Activated naive CD8-positive, alpha-beta T cell treated with anti-CD3 and anti-CD28 coated beads, Interleukin-2, amount 50 U/mL, for 24 hours (primary cell): ENCODE data around the gene GRIK1.

Experiments used
- ATAC-seq: fragments of 150-1000 bp; cut with Tn5 transposase; one replicate; pipeline ENCODE4 v1.10.0; 2021
- DNase-seq: peaks from one replicate; pipeline ENCODE4 v3.0.0; 2021
- H3K27ac Mint-ChIP-seq: one replicate; pipeline ENCODE4 v1.8.0; 2021; ENCODE audit warnings: mild to moderate bottlenecking, mixed read lengths
- H3K27me3 Mint-ChIP-seq: one replicate; pipeline ENCODE4 v1.8.0; 2021; ENCODE audit warnings: mixed read lengths
- H3K36me3 Mint-ChIP-seq: one replicate; pipeline ENCODE4 v1.8.0; 2021; ENCODE audit warnings: low read depth, mixed read lengths
- H3K4me1 Mint-ChIP-seq: one replicate; pipeline ENCODE4 v1.8.0; 2021; ENCODE audit warnings: mixed read lengths
- H3K4me3 Mint-ChIP-seq: one replicate; pipeline ENCODE4 v1.8.0; 2021; ENCODE audit warnings: mild to moderate bottlenecking, moderate library complexity, mixed read lengths
- H3K9me3 Mint-ChIP-seq: one replicate; pipeline ENCODE4 v1.8.0; 2021; ENCODE audit warnings: mixed read lengths

The GRIK1 gene

DNA sequence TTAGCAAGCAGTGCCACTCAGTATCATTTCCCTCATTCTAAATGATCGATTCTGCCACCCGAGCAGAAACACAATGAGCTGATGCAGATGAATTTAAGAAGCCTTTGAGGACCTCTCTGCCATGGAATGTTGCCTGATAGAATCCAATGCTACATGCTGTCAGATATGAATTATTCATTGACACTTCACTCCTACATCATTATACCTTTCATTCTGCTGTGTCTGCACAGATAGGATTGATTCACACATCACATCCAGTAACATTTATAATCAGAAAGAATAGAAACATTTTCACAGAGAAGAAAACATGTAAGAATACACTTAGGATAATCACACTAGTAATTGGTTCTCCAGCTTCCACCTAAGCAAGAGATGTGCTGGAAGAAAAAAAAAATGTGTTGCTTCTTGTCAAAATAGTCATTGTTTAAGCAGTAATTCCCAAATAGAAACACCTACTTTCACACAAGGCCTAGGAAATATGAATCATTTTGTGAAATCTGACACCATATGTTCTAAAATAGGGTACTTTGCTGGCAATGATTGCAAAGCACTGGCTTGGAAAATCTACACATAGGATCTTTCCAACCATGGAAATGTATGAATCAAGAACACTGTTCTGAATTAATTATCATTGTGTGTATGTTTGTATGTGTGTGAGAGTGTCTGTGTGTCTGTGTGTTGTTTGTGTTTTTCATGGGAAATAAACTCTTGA lies 110.1 kb downstream of the GRIK1 start:
- peaks cover 12% of the 10 kb centered on the region for H3K9me3 Mint-ChIP-seq
- no peak for ATAC-seq
- no peak for DNase-seq
- H3K27ac Mint-ChIP-seq = no peak overlapping the region
- H3K4me3 Mint-ChIP-seq = no peak overlapping the region
- no peaks in the 10 kb centered on the region for H3K36me3 Mint-ChIP-seq
- H3K27me3 Mint-ChIP-seq = no peaks in the 10 kb centered on the region
- no peaks in the 10 kb centered on the region for H3K4me1 Mint-ChIP-seq

DNA sequence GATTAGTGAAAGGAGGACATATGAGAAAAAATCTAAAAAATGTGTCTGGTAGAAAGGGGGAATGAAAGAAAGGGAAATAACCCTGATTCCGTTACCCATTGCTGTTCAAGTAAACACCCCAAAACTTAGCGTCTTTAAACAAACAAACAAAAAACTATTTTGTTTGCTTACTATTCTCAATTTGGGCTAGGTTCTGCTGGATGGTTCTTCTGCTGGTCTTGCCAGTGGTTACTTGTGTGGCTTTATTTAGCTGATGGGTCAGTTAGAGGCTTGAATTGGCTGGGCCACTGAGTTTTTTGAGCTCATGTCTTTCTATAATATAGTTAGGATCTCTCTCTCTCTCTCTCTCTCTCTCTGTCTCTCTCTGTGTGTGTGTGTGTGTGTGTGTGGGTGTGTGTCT lies 112.1 kb downstream of the GRIK1 start:
- H3K9me3 Mint-ChIP-seq = peaks cover 5% of the 10 kb centered on the region
- peaks cover 2% of the 10 kb centered on the region for H3K27me3 Mint-ChIP-seq
- no peaks in the 10 kb centered on the region for H3K4me1 Mint-ChIP-seq

DNA sequence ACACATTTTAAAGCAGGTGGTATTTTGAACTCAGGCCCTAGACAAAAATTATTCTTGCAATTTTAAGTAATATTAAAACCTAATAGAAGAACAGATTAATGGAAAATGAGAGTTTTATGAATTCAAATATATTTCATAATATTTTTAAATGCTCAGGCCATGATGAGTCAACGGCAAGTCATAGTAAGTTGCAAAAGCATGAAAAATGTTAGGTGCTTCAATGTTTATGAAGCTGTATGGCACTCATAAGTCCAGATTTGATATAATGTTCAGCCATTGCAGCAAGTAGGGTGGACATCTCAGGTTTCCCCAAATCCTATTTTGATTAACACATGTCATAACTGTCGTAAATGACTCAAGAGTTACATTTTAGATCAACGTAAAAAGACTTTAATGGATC lies 112.6 kb downstream of the GRIK1 start:
- H3K27me3 Mint-ChIP-seq = peaks cover 2% of the 10 kb centered on the region
- DNase-seq (no peak), ATAC-seq (no peak)
- H3K4me3 Mint-ChIP-seq = no peak overlapping the region
- H3K27ac Mint-ChIP-seq = no peak overlapping the region
- H3K36me3 Mint-ChIP-seq = no peaks in the 10 kb centered on the region
- peaks cover 4% of the 10 kb centered on the region for H3K9me3 Mint-ChIP-seq
- no peaks in the 10 kb centered on the region for H3K4me1 Mint-ChIP-seq

More for the DNA sequence above, 112.1 kb downstream of the GRIK1 start:
- ATAC-seq (no peak), DNase-seq (no peak)
- Mint-ChIP-seq H3K4me3 (no peak overlapping the region), H3K36me3 (no peaks in the 10 kb centered on the region), H3K27ac (no peak overlapping the region)

DNA sequence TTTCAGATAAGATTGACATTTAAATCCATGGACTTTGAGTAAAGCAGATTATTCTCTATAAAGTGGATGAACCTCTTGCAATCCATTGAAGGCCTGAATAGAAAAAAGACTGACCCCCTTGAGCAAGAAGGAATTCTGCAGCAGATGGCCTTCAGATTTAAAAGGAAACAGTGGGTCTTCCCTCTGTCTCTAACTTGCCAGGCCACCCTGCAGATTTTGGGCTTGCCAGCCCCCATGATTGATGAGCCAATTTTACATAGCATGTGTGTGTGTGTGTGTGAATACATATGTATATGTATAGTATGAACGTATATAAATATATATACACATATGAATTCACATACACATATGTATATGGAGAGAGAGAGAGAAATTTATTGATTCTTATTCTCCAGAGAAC lies 113.4 kb downstream of the GRIK1 start:
- Mint-ChIP-seq H3K4me3 (no peak overlapping the region), H3K9me3 (peaks cover 4% of the 10 kb centered on the region), H3K27ac (no peak overlapping the region), H3K36me3 (no peaks in the 10 kb centered on the region), H3K27me3 (peaks cover 2% of the 10 kb centered on the region), H3K4me1 (no peaks in the 10 kb centered on the region)
- DNase-seq (no peak), ATAC-seq (no peak)

DNA sequence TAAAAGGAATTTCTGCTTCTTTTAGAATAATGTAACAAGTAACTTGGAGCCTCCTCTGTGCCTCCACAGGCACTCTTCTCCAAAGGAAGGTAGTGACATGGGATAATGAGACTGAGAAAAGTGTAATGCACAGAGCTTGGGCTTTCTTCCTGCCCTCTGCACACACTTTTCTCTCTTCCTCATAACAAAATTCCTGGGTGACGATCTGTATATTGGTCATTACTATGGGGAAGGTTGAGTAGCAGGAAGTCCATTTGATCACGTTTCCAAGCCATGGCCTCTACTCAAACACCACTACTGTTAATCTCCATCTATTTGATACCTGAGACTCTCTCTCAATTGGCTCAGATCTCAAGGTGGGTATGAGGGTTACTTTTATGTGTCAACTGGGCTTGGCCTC lies 113.9 kb downstream of the GRIK1 start:
- Mint-ChIP-seq H3K9me3 (peaks cover 4% of the 10 kb centered on the region), H3K4me3 (no peak overlapping the region), H3K4me1 (no peaks in the 10 kb centered on the region), H3K36me3 (no peaks in the 10 kb centered on the region), H3K27ac (no peak overlapping the region), H3K27me3 (peaks cover 2% of the 10 kb centered on the region)
- DNase-seq = no peak
- no peak for ATAC-seq

DNA sequence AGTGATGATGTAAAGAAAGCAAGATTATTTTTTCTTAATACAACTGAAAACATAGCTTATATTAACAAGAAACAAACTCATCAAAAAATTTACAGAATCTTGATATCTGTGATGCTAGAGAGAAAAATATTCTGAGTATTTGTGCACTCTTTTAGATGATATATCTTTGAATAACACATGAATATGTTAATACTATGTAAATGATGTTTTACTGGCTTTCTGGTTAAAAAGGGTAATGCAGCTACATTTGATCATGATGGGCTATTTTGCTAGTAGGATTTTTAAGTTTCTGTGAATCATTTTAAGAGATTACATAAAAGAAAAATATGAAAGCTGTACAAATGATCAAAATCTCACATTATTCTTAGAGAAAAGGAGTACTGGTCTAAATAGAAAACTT lies 114.5 kb downstream of the GRIK1 start:
- H3K27me3 Mint-ChIP-seq = peaks cover 2% of the 10 kb centered on the region
- no peaks in the 10 kb centered on the region for H3K4me1 Mint-ChIP-seq
- peaks cover 4% of the 10 kb centered on the region for H3K9me3 Mint-ChIP-seq
- ATAC-seq (no peak), DNase-seq (no peak)
- no peak overlapping the region for H3K4me3 Mint-ChIP-seq
- H3K27ac Mint-ChIP-seq = no peak overlapping the region
- H3K36me3 Mint-ChIP-seq = no peaks in the 10 kb centered on the region

DNA sequence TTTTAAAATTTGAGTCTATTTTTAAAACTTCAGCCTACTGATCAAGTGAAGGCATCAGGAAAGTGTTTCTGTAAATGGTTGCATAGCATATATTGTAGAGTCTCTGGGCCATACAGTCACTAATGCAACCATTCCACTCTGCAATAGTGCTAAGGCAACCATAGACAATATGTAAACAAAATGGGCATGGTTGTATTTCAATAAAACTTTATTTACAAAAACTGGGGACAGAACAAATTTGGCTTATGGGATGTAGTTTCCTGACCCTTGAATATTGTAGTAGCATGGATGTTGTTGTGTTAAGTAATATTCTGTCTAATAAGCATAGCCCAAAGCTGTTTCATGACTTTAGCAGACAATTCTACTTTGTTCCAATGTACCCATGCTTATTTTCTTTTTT lies 117.7 kb downstream of the GRIK1 start:
- DNase-seq (no peak), ATAC-seq (no peak)
- Mint-ChIP-seq H3K4me1 (no peaks in the 10 kb centered on the region), H3K9me3 (no peaks in the 10 kb centered on the region), H3K4me3 (no peak overlapping the region), H3K36me3 (no peaks in the 10 kb centered on the region), H3K27me3 (peaks cover 2% of the 10 kb centered on the region), H3K27ac (no peak overlapping the region)

DNA sequence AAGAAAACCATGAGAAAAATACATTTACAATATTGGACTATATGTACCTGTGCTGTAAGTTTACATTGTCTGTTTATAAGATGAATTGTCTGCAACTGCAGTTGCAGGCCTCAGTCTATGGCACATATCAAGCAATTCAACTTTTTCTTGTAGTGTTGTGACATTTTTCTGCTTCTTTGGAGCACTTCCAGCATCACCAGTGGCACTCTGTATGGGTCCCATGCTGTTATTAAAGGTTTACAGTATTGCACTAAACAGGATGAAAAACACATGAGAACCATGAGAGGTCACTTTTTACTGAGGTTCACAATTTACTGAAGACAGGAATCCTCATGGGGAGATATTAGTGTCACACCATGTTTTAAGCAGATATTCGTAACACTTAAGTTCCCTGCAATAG lies 118.6 kb downstream of the GRIK1 start:
- Mint-ChIP-seq H3K36me3 (no peaks in the 10 kb centered on the region), H3K9me3 (no peaks in the 10 kb centered on the region), H3K27me3 (peaks cover 2% of the 10 kb centered on the region), H3K4me1 (no peaks in the 10 kb centered on the region), H3K27ac (no peak overlapping the region), H3K4me3 (no peak overlapping the region)
- ATAC-seq (no peak), DNase-seq (no peak)

DNA sequence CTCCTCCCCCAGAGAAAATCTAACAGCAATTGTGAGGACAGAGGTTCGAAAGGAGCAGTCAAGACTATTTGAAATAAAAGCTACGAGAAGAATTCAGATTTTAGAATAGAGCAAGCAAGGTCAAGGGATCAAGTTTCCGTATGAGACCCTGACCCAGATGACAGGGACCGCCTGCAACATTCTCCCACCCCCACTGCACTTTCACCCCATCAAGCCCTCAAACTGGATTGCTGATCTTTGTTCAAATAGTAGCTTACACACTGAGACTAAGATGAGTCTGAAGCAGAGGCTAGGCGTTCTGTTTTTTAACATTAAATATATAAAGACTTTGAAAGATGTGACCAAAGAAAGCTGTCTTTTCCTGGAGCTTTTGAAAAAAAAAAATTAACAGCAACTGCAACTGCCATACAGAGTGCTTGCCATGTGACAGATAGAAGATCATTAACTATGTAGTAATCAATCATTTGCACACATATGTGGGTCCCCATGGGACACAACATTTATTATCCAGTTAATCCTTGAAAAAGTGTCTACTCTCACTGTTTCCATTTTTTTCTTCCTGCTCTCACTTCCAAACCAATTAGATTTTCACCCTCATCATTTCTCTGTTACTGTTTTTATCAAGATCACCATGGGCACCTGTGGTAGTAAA lies 120.0 kb downstream of the GRIK1 start:
- H3K36me3 Mint-ChIP-seq = no peaks in the 10 kb centered on the region
- peaks cover 2% of the 10 kb centered on the region for H3K27me3 Mint-ChIP-seq
- H3K9me3 Mint-ChIP-seq = no peaks in the 10 kb centered on the region
- no peak overlapping the region for H3K27ac Mint-ChIP-seq
- H3K4me3 Mint-ChIP-seq = no peak overlapping the region
- no peak for DNase-seq
- H3K4me1 Mint-ChIP-seq = no peaks in the 10 kb centered on the region
- ATAC-seq = no peak

DNA sequence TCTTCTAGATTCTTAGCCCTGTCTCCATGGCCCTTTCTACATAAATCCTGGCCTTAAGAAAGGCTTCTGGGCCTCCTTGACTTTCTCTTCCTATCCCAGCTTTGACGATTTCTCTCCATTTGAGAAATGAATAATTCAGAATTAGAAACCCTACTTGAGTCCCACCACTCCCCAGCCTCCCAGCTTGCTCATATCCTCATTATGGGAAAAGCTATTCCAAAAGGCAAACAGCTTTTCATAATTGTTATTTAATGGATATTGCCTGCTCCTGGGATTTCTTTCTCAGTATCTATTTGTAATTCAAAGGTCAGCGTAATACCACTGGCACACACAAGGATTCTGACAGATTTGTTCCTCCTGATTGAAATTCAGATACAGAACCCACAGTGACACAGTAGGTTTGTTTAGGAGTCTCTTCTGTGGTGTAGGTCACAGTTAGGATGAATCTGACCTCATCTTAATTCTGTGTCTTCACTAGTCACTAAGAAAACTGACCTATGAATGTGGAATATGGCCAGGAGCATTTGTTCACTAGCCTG lies 121.3 kb downstream of the GRIK1 start:
- H3K4me3 Mint-ChIP-seq = no peak overlapping the region
- H3K4me1 Mint-ChIP-seq = no peaks in the 10 kb centered on the region
- no peaks in the 10 kb centered on the region for H3K36me3 Mint-ChIP-seq
- no peak for DNase-seq
- no peaks in the 10 kb centered on the region for H3K27me3 Mint-ChIP-seq
- ATAC-seq = no peak
- no peak overlapping the region for H3K27ac Mint-ChIP-seq
- H3K9me3 Mint-ChIP-seq = no peaks in the 10 kb centered on the region

DNA sequence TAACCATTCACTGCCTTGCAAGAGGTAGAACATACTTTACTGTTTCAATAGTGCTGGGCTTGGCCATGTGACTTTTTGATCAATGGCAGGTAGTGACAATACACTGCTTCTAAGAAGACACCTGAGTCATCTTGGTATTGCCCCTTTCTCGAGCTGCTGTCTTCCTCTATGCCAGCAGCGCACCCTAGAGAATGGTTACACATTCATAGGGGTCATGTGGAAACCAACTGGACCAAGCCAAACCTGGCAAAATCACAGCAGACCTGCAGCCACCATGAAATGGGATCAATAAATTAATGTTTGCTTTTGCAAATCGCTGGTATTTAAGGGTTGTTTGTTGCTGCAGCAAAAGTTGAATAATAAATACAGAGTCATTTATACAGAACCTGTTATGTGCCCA lies 122.3 kb downstream of the GRIK1 start:
- Mint-ChIP-seq H3K4me3 (no peak overlapping the region), H3K36me3 (no peaks in the 10 kb centered on the region), H3K27ac (no peak overlapping the region), H3K4me1 (no peaks in the 10 kb centered on the region), H3K9me3 (no peaks in the 10 kb centered on the region), H3K27me3 (no peaks in the 10 kb centered on the region)
- no peak for DNase-seq
- no peak for ATAC-seq

DNA sequence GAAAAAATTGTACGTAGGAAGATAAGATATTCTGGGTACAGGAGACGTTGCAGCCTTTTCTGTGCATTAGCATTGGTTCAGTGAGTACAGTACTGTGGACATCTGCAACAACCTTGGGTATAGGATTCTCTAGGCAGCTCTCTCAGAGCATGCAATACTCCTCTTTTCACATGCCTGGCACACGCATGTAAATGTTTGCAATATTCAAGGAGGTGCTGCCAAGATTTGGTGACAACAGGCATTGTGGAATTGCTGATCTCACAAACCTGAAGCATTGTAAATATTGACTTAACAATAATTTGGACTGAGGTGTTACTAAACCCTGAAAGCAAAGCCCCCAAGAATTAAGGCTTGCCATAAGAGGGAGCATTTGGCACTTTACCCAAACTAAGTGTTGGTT lies 126.8 kb downstream of the GRIK1 start:
- Mint-ChIP-seq H3K4me3 (no peak overlapping the region), H3K9me3 (no peaks in the 10 kb centered on the region), H3K4me1 (no peaks in the 10 kb centered on the region), H3K36me3 (no peaks in the 10 kb centered on the region), H3K27me3 (peaks cover 2% of the 10 kb centered on the region), H3K27ac (no peak overlapping the region)
- DNase-seq (no peak), ATAC-seq (no peak)

DNA sequence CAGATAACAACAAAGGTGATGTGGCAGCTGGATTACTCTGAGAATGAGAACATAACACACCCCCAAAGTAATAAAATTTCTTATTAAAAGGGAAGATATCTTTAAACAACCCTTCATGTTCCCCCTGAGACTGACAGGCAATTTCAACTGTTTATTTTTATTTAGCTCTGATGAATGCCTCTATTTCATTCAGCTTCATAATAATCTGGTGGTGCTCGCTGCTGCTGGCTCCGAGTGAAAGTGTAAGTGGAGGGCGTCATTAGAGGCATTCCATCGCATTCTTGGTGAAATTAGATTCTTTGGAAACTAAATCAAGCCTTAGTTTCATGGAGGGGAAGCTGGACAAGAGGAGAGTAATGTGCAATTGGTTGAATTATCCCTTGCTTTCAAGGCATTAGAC lies 128.9 kb downstream of the GRIK1 start:
- Mint-ChIP-seq H3K36me3 (no peaks in the 10 kb centered on the region), H3K27ac (no peak overlapping the region), H3K4me3 (no peak overlapping the region), H3K4me1 (no peaks in the 10 kb centered on the region), H3K27me3 (peaks cover 2% of the 10 kb centered on the region), H3K9me3 (no peaks in the 10 kb centered on the region)
- ATAC-seq (no peak), DNase-seq (no peak)

DNA sequence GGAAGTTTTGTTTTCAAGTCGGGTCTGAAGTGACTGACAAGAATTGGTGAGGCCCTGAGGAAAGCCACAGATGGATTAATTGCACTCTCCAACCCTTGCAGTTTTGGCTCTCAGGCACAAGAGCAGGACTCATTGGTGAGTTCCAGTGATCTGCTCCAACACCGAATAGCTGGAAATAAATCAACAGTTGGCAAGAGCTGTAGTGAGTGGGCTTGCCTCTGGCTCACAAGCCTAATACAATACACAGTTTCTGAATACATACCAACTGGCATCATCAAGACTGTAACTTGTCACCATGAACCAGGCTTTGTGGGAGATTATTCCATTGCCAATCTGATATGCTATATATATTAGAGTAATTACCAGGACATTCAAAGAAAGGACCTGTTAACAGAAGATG lies 131.6 kb downstream of the GRIK1 start:
- H3K4me1 Mint-ChIP-seq = no peaks in the 10 kb centered on the region
- DNase-seq = no peak
- no peak for ATAC-seq
- H3K27ac Mint-ChIP-seq = no peak overlapping the region
- H3K4me3 Mint-ChIP-seq = no peak overlapping the region
- no peaks in the 10 kb centered on the region for H3K9me3 Mint-ChIP-seq
- no peaks in the 10 kb centered on the region for H3K36me3 Mint-ChIP-seq
- peaks cover 2% of the 10 kb centered on the region for H3K27me3 Mint-ChIP-seq

DNA sequence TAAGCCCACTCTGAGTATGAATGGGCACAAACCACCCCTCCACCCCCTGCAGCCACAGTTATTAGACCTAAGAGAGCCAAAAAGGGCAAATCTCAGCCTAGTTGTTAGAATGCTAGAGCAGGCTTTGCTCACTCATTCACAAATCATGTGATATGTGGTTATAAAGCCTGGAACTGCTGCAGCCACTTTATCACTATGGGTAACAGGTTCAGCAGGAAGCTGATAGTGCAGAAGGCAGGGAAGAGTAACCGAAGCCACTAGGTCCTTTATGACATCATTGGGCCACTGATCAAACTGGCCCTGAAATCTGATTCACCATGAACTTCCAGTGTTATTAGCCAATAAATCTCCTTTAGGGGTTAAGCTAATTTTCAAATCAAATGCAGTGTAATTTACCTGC lies 134.7 kb downstream of the GRIK1 start:
- no peaks in the 10 kb centered on the region for H3K4me1 Mint-ChIP-seq
- H3K4me3 Mint-ChIP-seq = no peak overlapping the region
- no peak for DNase-seq
- H3K27ac Mint-ChIP-seq = no peak overlapping the region
- H3K36me3 Mint-ChIP-seq = no peaks in the 10 kb centered on the region
- ATAC-seq = no peak
- no peaks in the 10 kb centered on the region for H3K9me3 Mint-ChIP-seq
- peaks cover 5% of the 10 kb centered on the region for H3K27me3 Mint-ChIP-seq
